ENCODE results near the gene LRG1.

GRCh38 chr19:4508698-4509097 lies 31.1 kb downstream of the LRG1 start:
- TF ChIP-seq CTCF (IDR thresholded peaks at IDR 0.05) (no peak), ZFX (IDR thresholded peaks at IDR 0.05; ENCODE audit: borderline replicate concordance) (no peak)
